C4-2B (cell line): Measurements from ENCODE around the gene KCNAB2.

ENCODE experiments used
- H3K27ac ChIP-seq: fragments of 450-650 bp; 2 replicates; pipeline ENCODE4 v1.5.1; 2017
- ZFX ChIP-seq: fragments of 450-650 bp; IDR thresholded peaks from 2 replicates; pipeline ENCODE4 v1.6.1; 2017
- TF ChIP-seq, protein P1 (sequence below): fragments of 450-650 bp; conservative IDR thresholded peaks from 2 replicates; pipeline ENCODE4 v1.5.1; 2017; ENCODE audit warnings: mild to moderate bottlenecking

KCNAB2 gene

DNA sequence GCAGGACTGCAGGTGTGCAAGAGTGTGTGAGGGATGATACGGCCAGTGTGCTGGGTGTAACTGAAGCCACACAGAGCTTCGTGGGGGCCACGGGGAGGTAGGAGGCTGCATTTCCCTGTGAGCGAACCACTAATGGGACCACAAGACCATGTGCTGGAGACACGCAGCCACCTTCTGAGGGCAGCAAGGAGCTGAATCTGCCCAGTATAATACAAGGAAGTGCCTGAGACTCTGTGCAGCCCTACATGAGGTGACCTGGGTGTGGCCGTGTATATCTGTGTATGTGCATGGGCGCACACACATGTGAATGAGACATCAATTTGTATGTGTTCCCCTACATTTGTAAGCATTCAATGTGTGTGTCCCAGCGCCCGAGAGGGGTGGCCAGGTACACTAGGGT, 83.6 kb downstream of the KCNAB2 start:
- TF ChIP-seq ZFX: no peak
- TF ChIP-seq, protein P1, sequence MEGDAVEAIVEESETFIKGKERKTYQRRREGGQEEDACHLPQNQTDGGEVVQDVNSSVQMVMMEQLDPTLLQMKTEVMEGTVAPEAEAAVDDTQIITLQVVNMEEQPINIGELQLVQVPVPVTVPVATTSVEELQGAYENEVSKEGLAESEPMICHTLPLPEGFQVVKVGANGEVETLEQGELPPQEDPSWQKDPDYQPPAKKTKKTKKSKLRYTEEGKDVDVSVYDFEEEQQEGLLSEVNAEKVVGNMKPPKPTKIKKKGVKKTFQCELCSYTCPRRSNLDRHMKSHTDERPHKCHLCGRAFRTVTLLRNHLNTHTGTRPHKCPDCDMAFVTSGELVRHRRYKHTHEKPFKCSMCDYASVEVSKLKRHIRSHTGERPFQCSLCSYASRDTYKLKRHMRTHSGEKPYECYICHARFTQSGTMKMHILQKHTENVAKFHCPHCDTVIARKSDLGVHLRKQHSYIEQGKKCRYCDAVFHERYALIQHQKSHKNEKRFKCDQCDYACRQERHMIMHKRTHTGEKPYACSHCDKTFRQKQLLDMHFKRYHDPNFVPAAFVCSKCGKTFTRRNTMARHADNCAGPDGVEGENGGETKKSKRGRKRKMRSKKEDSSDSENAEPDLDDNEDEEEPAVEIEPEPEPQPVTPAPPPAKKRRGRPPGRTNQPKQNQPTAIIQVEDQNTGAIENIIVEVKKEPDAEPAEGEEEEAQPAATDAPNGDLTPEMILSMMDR: no peak
- no peak overlapping the region for H3K27ac ChIP-seq

DNA sequence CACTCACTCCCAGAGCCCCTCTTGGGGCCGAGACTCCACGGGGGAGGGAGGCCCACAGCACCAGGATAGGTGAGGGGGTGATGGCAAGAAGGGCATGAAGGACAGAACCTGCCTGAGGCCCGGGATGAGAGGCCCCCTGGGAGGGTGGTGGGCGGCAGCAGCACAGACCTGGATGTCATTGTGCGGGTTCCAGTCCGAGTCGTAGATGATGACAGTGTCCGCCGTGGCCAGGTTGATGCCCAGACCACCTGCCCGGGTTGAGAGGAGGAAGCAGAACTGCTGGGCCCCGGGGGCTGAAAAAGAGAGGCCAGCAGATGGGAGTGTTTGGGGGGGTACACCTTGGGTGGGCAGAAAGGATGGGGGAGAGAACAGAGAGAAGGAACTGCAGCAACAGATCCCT, 84.3 kb downstream of the KCNAB2 start:
- no peak for TF ChIP-seq ZFX
- TF ChIP-seq, protein P1: no peak
- H3K27ac ChIP-seq: no peak overlapping the region

DNA sequence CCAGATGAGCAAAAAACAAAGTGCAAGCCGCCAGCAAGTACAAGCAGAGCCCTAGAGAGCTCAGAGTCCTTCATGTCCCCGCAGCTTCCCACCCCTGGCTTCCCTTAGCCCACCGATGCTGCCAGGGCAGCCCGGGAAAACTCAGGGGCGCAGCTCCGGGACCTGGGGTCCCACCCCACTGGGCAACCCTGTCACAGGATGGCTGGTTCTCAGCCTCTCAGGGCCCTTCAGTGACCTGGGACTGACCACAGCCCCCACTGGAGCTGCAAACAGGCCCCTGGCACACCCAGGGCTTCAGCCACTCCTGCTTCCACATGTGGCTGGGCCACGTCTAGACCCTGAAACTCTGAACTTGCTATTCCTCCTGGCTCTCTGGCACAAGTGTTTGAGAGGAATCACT, 84.9 kb downstream of the KCNAB2 start:
- H3K27ac ChIP-seq: no peak overlapping the region
- no peak for TF ChIP-seq ZFX
- TF ChIP-seq, protein P1: no peak

DNA sequence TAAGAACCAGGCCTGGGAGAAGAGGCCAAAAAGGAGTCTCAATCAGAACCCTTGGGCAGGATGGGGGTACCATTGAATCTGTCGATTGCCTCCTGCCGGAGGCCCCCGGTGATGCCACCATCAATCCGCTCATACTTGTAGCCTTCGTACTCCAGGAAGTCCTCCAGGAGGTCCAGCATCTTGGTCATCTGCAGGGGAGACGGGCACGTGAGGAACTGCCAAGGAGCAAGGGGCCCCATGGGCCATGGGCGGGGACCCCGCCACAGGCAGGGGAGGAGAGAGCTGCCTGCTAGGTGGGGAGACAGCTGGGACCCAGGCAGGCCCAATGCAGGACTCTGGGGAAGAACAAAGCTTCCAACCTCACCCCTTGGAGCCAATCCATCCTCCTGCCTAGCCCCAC, 85.9 kb downstream of the KCNAB2 start:
- H3K27ac ChIP-seq: no peak overlapping the region
- no peak for TF ChIP-seq ZFX
- TF ChIP-seq, protein P1: no peak

DNA sequence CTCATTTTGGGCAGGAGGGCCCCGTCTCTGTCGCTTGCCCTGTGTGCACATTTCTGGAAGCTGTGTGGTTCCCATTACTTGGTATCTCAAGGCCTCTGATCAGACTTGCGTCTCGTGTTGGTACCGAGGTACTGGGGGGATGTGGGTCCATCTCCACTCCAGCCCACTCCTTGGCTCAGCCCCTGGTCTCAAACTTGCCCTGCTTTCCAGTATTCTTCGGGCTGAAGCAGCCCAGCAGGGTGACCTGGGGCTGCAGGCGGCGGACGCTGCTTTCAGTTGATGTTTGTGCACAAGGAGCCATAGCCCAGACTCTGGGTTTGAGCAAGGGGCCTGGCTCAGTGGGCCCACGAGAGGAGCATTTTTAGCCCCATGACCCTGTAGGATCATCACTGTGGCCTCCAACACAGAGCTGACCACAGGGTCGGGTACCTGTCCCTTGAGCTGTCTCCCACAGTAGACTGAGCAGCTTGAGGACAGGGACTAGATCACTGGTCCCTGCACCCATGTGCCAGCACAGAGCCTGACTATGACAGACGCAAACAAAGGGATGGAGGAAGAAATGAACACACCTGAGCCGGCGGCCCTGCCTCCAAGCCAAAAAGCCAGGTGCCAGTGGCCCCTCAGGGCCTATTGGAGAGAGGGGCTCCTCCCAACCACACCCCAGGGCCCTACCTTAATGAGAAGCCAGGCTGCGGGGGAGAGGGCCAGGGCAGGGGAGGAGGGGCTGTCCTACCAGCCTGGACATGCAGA, 87.6 kb downstream of the KCNAB2 start:
- no peak overlapping the region for H3K27ac ChIP-seq
- TF ChIP-seq, protein P1: no peak
- TF ChIP-seq ZFX: no peak

DNA sequence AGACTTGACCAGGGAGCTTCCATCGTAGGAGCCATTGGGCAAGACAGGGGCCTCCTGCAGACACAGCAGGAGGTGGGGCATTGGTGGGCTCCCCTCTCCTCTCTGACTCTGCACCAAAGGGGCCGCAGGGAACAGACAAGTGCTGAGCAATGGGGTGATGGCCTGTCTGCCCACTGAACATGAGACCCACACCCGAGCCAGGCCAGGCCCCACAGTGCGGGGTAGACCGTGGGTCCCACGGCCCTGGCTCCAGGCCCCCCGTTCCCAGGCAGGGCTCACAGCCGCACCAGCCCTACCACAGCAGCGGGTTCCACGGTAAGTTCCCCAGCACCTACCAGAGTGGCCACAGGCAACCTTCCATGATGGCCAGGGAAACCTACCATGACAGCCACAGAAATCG, 88.5 kb downstream of the KCNAB2 start:
- no peak for TF ChIP-seq ZFX
- TF ChIP-seq, protein P1: no peak

DNA sequence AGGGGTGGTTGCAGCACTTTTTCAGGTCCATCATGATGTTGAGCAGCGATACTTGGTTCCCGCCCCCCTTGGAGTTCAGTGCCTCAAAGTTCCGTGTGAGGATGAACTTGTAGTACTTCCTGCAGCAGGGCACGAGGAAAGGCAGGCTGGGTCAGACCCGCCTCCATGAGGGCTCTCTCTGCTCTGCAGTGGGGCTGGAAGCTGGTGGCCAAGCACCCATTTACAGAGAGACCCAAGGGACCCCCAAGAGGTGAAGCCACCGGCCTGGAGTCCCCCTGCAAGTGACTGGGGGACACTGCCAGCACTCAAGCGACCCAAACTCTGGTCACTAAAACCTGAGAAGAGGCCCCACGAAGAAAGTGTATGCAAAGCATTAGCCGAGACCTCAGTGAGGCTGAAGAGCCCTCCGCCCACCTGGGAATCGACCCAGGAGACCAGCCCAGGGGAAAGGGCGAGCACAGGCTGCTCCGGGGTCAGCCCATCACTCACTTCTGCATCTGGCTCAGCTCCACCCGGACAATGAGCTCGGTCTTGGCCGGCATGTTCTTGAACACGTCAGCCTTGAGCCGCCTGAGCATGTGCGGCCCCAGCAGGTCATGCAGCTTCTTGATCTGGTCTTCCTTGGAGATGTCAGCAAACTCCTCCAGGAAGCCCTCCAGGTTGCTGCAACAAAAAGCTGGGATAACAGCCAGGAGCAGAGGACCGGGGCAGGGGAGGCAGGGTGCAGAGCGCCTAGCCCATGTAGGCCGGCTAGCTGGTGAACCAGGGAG, 89.2 kb downstream of the KCNAB2 start:
- H3K27ac ChIP-seq: no peak overlapping the region
- TF ChIP-seq, protein P1: no peak
- TF ChIP-seq ZFX: no peak

More for the DNA sequence above, 88.5 kb downstream of the KCNAB2 start:
- H3K27ac ChIP-seq: no peak overlapping the region
